Keratinocyte (primary cell): ENCODE results near the gene AIG1. TPM values are rescaled to one million over a fixed set of nuclear protein-coding genes. Genes with fewer than 3 reads are reported as not detected.

Source experiments
- DNase-seq: peaks from one replicate; pipeline ENCODE4 v3.0.0-alpha.2; 2011; ENCODE audit warnings: low read depth, missing footprints, low spot score
- FAIRE-seq: peaks from 2 replicates; lab custom pipeline; 2011; peaks lifted over from hg19 to GRCh38; lab: Jason Lieb, UNC
- H2AFZ ChIP-seq: 2 replicates; pipeline ENCODE4 v1.6.0; 2012; ENCODE audit warnings: low read length, control low read depth, inconsistent platforms; ENCODE audit not compliant: control insufficient read depth
- H3K27ac ChIP-seq: 2 replicates; pipeline ENCODE4 v1.5.1; 2011; ENCODE audit warnings: low read length; ENCODE audit not compliant: control insufficient read depth, insufficient read depth
- H3K27me3 ChIP-seq: 3 replicates; pipeline ENCODE4 v1.6.0; 2011; ENCODE audit warnings: low read length; ENCODE audit not compliant: control insufficient read depth, insufficient read depth; ENCODE audit errors: extremely low read depth
- H3K36me3 ChIP-seq, 2 experiments: 2 replicates in 1 of 2; 3 replicates in 1 of 2; pipeline ENCODE4 v1.5.1; 2011; ENCODE audit warnings: low read length in 2 of 2, mild to moderate bottlenecking in 1 of 2; ENCODE audit not compliant: control insufficient read depth in 2 of 2, insufficient read depth in 2 of 2; ENCODE audit errors: extremely low read depth in 1 of 2
- H3K4me1 ChIP-seq: 3 replicates; pipeline ENCODE4 v1.5.1; 2011; ENCODE audit warnings: low read length; ENCODE audit not compliant: control insufficient read depth, insufficient read depth; ENCODE audit errors: extremely low read depth
- H3K4me2 ChIP-seq: 3 replicates; pipeline ENCODE4 v1.6.0; 2011; ENCODE audit warnings: low read depth, low read length; ENCODE audit not compliant: control insufficient read depth, insufficient read depth; ENCODE audit errors: extremely low read depth
- H3K4me3 ChIP-seq, 3 experiments: fragments of 200-600 bp in 1 of 3; sonication (generic) in 1 of 3; 2 replicates in 2 of 3; 3 replicates in 1 of 3; pipeline ENCODE4 v1.5.1; 2011 to 2016; ENCODE audit warnings: low read length in 3 of 3, mild to moderate bottlenecking in 3 of 3, control low read depth in 2 of 3, inconsistent platforms in 1 of 3, low read depth in 1 of 3, mixed read lengths in 1 of 3, mixed run types in 1 of 3, moderate library complexity in 1 of 3; ENCODE audit not compliant: control insufficient read depth in 2 of 3, insufficient read depth in 2 of 3; ENCODE audit errors: extremely low read depth in 1 of 3
- H3K79me2 ChIP-seq: 2 replicates; pipeline ENCODE4 v1.6.0; 2012; ENCODE audit warnings: low read length; ENCODE audit not compliant: control insufficient read depth, insufficient read depth
- H3K9ac ChIP-seq: 3 replicates; pipeline ENCODE4 v1.6.0; 2011; ENCODE audit warnings: low read length; ENCODE audit not compliant: control insufficient read depth, insufficient read depth; ENCODE audit errors: extremely low read depth
- H3K9me1 ChIP-seq: 3 replicates; pipeline ENCODE4 v1.6.0; 2011; ENCODE audit warnings: low read length; ENCODE audit not compliant: control insufficient read depth, insufficient read depth; ENCODE audit errors: extremely low read depth
- H3K9me3 ChIP-seq: 2 replicates; pipeline ENCODE4 v1.5.1; 2012; ENCODE audit warnings: low read depth, low read length; ENCODE audit not compliant: control insufficient read depth
- H4K20me1 ChIP-seq: 3 replicates; pipeline ENCODE4 v1.6.0; 2011; ENCODE audit warnings: low read length; ENCODE audit not compliant: control insufficient read depth, insufficient read depth; ENCODE audit errors: extremely low read depth
- CTCF ChIP-seq, 3 experiments: IDR thresholded peaks in 1 of 3; conservative IDR thresholded peaks in 1 of 3; optimal IDR thresholded peaks in 1 of 3; 2 replicates in 2 of 3; 3 replicates in 1 of 3; pipeline versions ENCODE3 to v1.5.1; 2011; ENCODE audit warnings: low read length in 3 of 3, mild to moderate bottlenecking in 3 of 3, moderate library complexity in 2 of 3, control low read depth in 1 of 3, inconsistent platforms in 1 of 3; ENCODE audit not compliant: insufficient read depth in 2 of 3; ENCODE audit errors: extremely low read depth in 1 of 3
- EZH2 ChIP-seq: IDR thresholded peaks from one replicate; pipeline ENCODE4 v1.6.1; 2012; ENCODE audit warnings: inconsistent platforms, mild to moderate bottlenecking, low read length, moderate library complexity
- dilution Hi-C: fragments of 300-500 bp; cut with MboI; formaldehyde crosslinking; loops from one replicate; pipeline ENCODE4 v1.7.0; 2020; ENCODE audit warnings: low sequenced_read_pairs; ENCODE audit not compliant: extremely low pct_ligation_motif_present
- polyA plus RNA-seq, 5 experiments: library from polyadenylated mRNA; depleted of rRNA in 3 of 5; stranded (reverse) in 3 of 5; stranded (forward) in 1 of 5; unstranded in 1 of 5; fragments of >200 nt; gene quantifications; 1 replicate in 1 of 5; 2 replicates in 3 of 5; 3 replicates in 1 of 5; pipeline versions ENCODE4 v1.2.1 to v1.2.3, GENCODE V29; 2011 to 2012; ENCODE audit warnings: missing spikeins in 2 of 5, low read depth in 1 of 5, low replicate concordance in 1 of 5

The AIG1 gene
- polyA plus RNA-seq, 1 donor (not counting 4 experiments of a cell fraction or from before 2014, with no cell fraction given), result 77.1 TPM

GRCh38 chr6:143335865-143336264 is 275.2 kb downstream of the AIG1 start:
- peak; percentile 38 for DNase-seq
- Histone ChIP-seq H3K4me1 (peaks cover 74% of the 10 kb centered on the region), H3K9me3 (no peaks in the 10 kb centered on the region), H3K9me1 (no peaks in the 10 kb centered on the region), H3K36me3 (peaks cover 0 to 10% of the 10 kb centered on the region in 2 experiments), H3K4me2 (peak overlapping the region; percentile 76), H4K20me1 (no peaks in the 10 kb centered on the region), H3K27ac (peak overlapping the region; percentile 99), H3K4me3 (no peak overlapping the region), H3K9ac (peak overlapping the region; percentile 83), H2AFZ (no peak overlapping the region), H3K79me2 (peaks cover 6% of the 10 kb centered on the region), H3K27me3 (no peaks in the 10 kb centered on the region)
- peak; percentile 73 for FAIRE-seq
- dilution Hi-C loops, result no loop called here
- no peak for TF ChIP-seq EZH2
- no peak for TF ChIP-seq CTCF (optimal IDR thresholded peaks at IDR 0.05 in 1 of 3, IDR thresholded peaks at IDR 0.05 in 1 of 3, conservative IDR thresholded peaks at IDR 0.05 in 1 of 3; ENCODE audit: extremely low read depth in 1 of 3, insufficient read depth in 2 of 3, low read length in 3 of 3)

- H3K27me3 ChIP-seq, result no peaks in the 10 kb centered on the region
- dilution Hi-C loops, result no loop called here
- no peaks in the 10 kb centered on the region for H3K9me1 ChIP-seq
- H3K9ac ChIP-seq, result peak overlapping the region; percentile 83
- no peaks in the 10 kb centered on the region for H3K9me3 ChIP-seq
- H3K36me3 ChIP-seq, result peaks cover 1 to 10% of the 10 kb centered on the region in 2 experiments
- peak overlapping the region; percentile 99 for H3K27ac ChIP-seq
- H3K4me3 ChIP-seq, result peak overlapping the region in 2 of 3 experiments; percentile 30 to 43
- peak; percentile 52 for DNase-seq
- peak overlapping the region; percentile 76 for H3K4me2 ChIP-seq
- H2AFZ ChIP-seq, result no peak overlapping the region
- FAIRE-seq, result peak; percentile 9
- H3K79me2 ChIP-seq, result peaks cover 6% of the 10 kb centered on the region
- peaks cover 72% of the 10 kb centered on the region for H3K4me1 ChIP-seq
- no peaks in the 10 kb centered on the region for H4K20me1 ChIP-seq
- TF ChIP-seq CTCF (optimal IDR thresholded peaks at IDR 0.05 in 1 of 3, IDR thresholded peaks at IDR 0.05 in 1 of 3, conservative IDR thresholded peaks at IDR 0.05 in 1 of 3; ENCODE audit: extremely low read depth in 1 of 3, insufficient read depth in 2 of 3, low read length in 3 of 3), result no peak
- TF ChIP-seq EZH2, result no peak
Observed at GRCh38 chr6:143336446-143337152, 275.9 kb downstream of the AIG1 start.
